HG02678 (cell line): ENCODE data around the gene KIAA1614.

Experiments used
- ATAC-seq: cut with Tn5 transposase; IDR thresholded peaks from one replicate; pipeline ENCODE4 v1.9.1; 2021; ENCODE audit warnings: mild to moderate bottlenecking, moderate library complexity; ENCODE audit not compliant: unreplicated experiment

The KIAA1614 gene

DNA sequence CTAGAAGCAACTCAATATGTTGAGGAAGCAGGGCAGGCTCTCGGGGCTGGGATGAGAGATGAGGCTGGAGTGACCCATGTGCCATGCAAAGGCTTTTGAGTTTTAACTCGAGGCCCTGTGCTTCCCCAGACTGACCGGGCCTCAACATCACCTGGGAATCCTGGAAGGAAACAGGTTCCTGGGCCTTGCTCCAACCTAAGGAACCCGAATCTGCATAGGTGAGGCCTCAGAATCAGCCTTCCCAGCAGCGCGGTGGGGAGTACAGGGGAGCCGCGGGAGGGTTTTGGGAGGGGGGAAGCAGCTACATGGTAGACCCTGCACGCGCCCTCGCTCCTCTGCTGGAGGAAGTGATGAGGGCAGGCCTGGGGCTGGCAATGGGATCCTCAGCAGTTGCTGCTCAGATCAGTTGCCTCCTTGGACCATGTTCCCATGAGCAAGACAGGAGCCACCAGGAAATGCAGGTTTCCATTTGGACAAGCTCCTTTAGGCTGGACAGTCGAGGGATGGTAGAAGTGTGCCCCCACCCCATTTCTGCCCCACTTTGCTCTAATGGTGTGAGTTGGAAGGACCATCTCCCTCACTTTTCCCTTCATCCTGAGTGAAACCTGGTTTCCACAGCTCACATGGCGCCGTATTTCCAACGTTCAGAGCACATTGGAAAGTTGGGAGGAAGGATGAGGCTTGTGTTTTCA is 4.5 kb upstream of the KIAA1614 start:
- ATAC-seq, result no peak

DNA sequence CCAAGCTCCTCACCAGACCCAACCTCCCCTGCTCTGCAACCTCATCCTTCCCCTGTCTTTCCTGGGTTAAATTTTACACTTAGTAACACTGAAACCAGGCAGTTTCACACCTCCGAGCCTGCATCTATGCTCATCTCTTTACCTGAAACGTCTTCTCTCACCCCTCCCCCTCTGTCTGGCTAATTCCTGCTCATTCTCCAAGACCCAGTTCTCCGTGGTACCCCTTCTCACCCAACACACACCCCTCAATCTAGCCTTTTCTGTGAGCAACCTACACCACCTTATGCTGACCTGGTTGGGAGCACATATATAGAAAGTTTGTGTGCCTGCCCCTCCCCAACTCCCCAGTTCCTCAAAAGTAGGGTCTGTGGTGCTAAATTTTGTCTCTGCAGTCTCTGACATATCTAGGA is 3.7 kb upstream of the KIAA1614 start:
- peak; percentile 31 for ATAC-seq

DNA sequence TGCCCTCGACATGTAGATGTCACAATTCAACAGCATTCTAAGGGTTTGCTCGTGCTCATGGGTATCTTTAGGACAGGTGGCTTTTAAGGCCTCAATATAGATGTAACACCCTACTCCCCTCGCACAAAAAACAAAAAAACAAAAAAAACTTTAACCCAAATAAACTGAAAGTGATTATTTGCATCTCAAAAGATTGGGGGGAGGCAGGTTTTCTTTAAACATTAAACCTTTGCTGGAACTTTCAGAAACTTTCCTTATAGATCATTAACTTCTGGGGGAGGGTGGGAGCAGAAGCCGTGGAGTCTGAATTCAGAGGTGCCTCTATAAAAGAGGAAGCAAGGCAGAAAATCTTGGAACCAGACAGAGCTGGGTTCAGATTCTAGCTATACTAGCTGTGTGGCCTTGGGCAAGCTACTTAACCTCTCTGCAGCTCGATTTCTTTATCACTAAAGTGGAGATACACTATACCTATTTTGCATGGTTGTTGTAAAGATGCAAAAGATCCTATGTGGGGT is 3.2 kb upstream of the KIAA1614 start:
- ATAC-seq, result peak; percentile 49

DNA sequence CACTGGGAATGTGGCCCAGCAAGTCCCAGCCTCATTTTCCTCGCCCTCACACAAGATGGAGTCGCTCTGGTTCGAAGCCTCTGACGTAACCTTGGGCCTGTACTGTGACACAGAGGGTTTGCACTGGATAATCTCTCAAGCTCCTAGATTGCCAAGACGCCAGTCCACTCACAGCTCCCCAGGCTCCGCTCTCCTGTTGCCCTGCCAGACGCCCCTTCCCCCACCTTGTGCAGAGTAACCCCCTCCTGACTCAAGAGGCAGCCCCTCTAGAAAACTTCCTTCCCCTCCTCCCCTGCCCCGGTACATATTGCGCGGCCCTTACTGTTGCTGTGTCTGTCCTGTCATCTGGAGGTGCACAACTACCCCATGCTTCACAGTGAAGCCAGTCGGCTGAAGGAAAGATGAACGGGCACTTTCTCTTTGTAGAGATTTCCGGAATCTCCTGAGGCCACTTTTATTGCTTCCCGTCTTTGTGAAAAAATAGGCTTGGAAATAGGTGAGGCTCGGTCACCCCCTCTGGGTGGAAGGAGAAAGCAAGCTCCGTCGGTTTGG is 981 bp upstream of the KIAA1614 start:
- no peak for ATAC-seq

DNA sequence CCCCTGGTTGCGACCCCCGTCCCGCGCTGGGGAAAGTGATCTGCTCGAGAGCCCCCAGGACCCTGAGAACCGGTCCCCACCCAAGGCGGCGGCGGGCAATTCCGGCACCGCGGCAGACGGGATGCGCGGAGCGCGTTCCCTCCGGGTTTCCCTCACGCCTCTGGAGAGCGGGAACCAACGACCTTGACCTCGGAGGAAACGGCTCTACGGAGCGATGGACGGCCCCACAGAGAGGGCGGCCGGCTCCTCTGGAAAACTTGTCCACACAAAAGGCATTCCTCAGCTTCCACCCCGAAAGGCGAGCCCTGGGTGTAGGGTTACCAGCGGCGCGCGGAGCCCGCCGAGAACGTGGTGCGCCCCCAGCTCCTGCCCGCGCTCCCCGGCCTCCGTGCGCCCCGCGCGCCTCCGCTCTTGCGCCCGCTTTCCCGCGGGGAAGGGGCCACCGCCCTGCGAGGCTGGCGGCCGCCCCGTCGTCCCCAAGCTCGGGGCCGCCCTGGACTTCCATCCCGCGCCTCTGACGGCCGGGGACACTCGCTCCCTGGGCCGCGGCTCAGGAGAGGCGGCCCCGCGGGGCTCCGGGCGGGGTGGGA is 391 bp upstream of the KIAA1614 start:
- no peak for ATAC-seq

DNA sequence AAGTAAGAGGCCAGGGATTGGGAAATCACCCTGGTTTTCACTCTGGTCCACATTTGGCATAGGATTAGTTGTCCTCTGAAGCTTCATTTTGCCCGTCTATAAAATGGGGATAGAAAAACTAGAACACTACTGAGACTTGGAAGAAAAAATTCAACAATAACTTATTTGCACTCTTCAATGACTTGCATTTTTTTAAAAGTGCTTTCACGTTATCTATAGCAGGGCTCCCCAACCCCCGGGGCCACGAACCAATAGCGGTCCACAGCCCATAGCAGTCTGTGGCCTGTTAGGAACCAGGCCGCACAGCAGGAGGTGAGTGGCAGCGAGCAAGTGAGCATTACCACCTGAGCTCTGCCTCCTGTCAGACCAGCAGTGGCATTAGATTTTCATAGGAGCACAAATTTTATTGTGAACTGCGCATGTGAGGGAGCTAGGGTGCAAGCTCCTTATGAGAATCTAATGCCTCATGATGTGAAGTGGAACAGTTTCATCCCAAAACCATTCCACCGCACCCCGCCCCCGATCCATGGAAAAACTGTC is 2.8 kb downstream of the KIAA1614 start:
- no peak for ATAC-seq

DNA sequence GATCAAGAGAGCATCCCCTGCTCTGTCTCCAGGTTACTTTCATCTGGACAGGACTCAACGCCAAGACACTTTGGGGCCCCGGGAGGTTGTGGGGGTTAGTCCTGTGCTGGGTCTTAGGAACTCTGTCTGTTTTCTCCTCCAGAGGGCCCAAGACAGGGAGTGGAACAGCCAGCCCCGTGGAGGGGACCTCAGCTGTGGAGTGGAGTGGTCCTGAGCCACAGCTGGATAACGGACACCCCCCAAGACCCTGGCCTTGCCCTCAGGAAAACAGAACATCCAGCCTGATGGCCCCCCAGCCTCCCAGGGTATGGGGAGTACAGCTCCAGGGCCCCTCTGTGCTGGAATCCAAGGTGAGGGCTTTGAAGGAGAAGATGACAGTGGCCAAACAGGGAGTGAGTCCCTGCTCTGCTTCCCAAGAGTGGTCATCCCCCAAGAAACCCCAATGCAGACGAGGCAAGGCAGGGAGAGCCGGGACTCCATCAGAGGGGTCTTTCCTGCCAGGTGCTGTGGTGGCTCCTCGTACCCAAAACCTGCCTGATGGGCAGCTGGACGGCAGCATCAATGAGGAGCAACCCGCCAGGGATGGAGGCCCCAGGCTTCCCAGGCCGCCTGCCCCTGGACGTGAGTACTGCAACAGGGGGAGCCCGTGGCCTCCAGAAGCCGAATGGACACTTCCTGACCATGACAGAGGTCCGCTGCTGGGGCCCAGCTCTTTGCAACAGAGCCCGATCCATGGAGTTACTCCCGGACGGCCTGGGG is 3.5 kb downstream of the KIAA1614 start:
- no peak for ATAC-seq

DNA sequence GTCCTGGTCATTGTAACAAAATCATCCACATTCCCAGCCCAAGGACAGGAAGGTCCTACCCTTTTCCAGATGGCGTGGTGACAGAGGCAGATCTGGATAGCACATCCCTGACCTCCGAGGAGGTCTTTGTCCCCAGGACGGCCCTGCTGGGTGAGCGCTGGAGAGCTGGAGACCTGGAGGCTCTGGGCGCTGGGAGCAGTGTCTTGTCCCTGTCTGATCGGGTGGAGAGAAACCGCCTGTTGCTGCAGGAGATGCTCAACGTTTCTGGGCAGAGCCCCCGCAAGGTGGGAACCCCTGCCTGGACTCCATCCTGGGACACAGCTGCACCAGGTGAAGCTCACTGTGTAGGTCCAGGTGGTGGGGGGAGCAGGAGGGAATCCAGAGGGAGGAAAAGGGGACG is 4.1 kb downstream of the KIAA1614 start:
- ATAC-seq, result no peak

DNA sequence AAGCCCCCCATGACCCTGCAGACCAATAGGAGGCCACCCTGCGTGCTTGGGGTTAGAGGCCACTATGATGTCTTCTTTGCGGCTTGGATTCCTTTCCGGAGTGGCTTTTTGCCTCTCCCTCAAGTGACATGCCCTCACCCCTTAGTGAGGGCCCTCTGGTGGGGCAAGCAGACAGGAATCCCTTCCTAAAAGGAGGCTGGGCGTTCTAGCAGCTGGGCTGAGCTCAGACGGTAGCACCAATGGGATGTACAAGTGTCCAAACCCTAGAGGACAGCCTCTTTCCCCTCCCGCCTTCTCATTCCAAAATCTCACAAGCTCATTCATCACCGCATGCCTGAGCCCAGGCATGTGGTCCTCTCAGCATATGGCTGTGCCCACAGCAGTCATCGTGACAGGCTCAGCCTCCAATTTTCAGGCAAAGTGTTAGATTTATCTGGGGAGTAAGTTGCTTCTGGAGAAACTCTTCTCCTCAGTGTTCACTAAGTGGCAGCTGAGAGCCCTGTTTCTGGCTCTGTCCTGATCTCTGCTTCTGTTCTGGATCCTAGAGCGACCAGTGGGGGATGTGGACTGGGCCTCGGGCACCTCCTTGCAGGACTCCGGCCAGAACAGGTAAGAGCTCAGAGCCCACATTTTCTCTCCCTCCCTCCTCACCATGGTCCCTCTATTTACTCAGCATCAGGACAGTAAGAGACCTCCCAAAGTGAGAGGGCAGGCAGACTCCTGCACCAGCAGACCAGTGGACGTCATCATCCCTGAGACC is 4.8 kb downstream of the KIAA1614 start:
- ATAC-seq, result no peak

DNA sequence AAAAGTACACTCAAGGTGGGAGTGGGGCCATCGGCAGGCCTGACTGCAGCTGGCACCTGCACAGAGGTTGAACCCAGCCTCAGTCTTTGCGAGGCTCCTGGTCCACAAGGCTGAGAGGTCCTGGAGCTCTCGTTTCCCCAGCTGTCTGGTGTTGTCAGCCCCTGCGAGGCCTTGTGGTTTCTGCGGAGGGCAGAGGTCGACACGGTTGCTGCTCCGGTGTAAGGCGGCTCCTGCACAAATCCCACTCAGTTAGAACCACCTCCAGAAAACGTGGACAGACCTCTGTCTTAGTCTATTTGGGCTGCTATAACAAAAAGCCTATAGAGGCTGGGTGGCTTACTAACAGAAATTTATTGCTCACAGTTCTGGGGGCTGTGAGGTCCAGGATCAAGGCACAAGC is 5.8 kb downstream of the KIAA1614 start:
- no peak for ATAC-seq

DNA sequence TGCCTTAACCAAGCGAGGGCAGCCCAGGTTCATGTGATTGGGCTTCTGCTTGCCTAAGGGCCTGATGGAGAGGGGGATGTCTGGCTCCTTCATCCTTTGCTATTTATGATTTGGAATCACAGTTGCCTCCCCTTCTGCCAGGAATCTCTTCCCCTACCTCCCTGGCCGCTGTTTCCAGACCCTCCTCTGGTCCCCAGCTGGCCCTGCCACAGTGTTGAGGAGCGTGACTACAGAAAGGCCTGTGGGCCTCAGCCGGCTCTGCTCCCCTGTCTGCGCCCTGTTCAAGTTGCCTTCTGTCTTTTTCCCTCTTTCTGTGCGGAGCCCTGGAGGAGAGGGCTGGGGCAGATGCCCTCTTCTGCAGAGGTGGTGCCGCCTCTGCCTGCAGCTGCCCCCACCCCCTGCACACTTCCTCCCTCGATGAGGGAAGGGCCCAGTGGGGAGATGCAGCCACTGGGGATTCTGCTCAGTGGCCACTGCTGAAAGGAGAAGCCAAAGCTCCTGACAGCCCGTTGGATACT is 6.5 kb downstream of the KIAA1614 start:
- ATAC-seq, result no peak

DNA sequence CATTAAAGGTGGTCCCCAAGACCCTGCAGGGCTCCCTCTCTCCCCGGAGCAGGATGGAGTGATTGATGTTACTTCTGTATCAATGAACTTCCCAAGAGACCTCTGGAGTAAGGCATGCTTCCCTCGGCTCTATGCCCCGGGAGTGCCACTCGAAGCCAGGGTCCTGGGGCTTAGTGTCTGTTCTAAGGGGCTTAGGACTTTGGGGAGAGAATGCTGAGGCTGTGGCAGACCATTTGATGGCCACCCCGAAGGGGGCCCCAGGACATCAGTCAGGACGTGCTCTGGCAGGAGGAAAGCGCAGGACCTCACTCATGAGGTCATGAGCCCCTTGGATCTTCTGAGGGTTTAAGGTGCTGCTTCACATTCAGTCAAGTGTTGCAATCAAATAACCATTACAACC is 7.5 kb downstream of the KIAA1614 start:
- ATAC-seq, result no peak

DNA sequence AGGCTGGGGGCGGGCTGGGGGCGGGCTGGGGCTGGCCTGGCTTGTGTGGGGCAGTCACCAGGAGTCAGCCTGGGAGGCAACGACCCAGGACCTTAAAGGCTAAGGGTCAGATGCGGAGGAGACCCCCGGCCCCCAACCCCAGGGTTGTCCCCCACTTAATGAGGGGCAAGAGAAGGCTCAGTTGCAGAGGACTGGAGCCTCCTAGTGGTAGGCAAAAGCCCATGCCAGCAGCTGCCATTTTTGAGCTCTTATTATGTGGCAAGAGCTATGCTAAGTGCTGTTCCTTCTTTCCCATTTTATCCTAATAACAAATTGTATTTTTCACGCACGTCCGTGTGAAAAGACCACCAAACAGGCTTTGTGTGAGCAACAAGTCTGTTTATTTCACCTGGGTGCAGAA is 8.0 kb downstream of the KIAA1614 start:
- ATAC-seq, result no peak

DNA sequence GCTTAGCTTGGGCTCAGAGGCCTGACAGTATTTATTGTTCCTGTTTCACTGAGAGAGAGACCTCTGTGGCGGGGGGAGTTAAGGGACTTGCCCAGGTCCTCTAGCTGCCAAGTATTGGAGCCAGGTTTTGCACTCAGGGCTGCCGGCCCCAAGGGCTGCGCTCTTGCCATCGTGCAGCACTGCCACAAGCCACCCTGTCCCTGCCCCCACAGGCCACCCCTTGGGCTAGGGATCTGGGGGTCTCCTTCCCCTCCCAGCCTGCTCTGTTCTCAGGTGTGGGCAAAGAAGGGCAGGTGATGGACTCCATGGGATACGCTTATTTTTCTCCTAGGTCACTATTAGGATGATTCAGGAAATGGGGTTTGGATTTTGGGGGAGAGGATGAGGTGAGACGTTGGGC is 8.7 kb downstream of the KIAA1614 start:
- no peak for ATAC-seq

DNA sequence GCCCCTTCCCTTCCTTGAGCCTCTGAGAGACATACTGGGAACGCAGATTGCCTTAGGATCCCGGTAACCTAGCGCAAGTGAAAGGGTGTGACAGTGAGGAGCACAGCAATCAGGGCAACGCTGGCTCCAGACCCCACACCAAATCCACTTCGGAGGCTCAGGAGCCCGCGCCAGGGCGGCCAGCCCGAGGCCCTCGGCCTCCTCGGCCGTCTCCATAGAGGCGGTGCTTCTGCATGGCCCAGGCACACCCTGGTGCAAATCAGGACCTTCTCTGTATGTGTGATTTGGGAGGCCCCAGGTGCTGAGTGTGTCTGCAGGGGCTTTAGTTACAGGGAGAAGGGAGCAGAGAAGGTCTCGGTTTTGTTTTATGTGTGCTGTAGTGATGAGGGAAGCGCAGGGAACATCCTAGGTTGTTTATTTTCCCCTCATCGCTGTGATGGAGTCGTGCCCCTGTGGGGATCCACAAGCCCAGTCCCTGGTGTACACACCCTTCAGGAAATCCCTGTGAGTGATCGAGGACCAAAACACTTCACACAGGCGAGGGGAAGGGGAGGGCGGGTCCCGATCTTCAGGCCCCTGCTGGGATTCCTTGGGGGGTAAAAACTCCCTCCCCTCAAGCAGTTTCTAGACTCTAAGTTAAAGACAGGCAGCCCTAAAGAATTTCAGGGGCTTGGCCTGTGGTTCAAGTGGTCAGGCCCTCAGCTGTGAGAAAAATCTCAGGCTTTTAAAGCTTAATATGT is 9.4 kb downstream of the KIAA1614 start:
- ATAC-seq, result no peak

DNA sequence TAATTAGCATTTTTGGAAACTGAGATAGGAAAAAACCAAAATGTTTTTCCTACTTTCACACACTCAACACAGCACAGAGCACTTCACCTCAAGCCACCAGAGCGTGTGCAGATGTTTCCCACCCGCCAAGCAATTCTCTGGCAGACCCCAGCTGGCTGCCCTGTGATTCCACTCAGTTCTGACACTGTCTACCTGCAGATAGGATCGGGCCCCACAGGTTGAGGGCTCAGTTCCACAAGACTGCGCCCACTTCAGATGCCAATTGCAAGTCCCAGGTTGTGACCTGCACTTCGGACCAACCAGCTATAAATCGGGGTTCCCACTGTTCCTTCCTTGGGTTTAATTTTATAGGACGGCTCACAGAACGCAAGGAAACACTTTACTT is 9.9 kb downstream of the KIAA1614 start:
- ATAC-seq, result no peak

DNA sequence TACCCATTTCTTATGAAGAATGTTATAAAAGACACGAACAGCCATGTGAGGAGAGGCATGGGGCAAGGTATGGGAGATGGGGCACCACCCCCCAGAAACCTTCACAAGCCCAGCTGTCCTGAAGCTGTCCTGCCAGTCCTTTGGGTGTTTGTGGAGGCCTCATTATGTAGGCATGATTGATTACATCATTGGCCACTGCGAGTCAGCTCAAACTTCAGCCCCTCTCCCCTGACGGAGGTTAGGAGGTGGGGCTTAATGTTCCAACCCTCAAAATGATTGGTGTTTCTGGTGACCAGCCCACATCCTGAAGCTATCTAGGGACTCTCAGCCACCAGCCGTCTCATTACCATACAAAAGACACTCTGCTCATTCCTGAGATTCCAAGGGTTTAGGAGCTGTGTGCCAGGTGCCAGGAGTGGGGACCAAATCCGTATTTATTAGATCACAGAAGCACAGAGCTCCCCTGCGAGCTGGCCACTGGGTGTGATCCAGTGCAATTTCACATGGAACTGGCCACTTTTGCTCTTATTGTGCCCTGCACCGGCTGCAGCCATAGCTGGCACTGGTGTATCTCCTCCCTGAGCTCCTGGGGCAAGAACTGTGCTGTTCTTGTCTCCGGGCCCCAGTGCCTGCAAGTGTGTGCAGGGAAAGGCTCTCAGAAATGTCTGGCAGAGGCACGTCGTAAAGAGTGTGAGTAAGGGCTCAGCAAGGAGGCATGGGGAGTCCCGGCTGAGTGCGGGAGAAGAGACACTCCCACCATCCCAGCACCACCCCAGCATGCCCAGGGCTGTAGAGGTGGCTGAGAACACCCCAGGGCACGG is 10.5 kb downstream of the KIAA1614 start:
- ATAC-seq, result no peak

DNA sequence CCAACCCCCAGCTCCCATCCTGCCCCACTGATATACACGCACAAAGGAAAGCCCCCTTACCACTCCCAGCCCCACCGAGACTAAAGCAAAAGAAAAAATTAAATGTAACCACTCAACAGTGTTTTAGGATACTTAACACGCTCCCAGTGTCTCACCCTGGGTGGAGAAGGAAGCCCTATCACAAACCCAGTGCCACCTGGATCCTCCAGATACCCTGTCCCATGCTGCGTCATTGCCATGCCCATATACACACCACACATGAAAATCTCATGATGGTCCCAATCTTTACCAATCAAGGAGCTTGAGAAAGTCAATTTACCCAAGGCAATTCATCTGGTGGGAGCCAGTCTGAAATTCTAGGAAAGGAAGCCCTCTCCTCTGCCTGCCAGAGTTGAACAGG is 11.2 kb downstream of the KIAA1614 start:
- ATAC-seq, result no peak

DNA sequence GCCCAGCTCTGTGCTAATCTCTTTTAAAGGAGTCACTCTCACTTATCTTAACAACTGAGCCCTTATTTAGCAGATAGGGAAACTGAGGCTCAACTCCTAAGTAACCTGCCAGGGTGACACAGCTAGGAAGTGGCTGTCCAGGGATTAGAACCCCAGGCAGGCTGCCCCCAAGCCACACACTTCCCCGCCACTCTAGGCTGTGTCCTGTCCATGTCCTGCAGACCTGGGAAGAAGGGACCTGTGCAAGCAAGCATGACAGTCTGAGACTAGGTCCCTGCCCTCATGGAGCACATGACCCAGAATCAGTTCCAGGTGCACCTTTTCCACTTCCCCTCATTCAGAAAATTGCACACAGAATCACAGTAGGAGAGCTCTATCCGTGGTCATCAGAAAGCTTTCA is 12.2 kb downstream of the KIAA1614 start:
- no peak for ATAC-seq
